Activated CD8-positive, alpha-beta T cell treated with anti-CD3 and anti-CD28 coated beads for 36 hours (primary cell): ENCODE measurements around the gene MOV10L1. TPM values are rescaled to one million over a fixed set of nuclear protein-coding genes. Genes with fewer than 3 reads are reported as not detected.
"Not testable (repeated sequence)": the region's sequence is repeated elsewhere in the genome, so short reads cannot be mapped to it uniquely, and the experiment has no call there.

ENCODE experiments used
- ATAC-seq: fragments of 200-7000 bp; cut with Tn5 transposase; one replicate; pipeline ENCODE4 v1.10.0; 2021; ENCODE audit warnings: mild to moderate bottlenecking, moderate library complexity
- CTCF ChIA-PET: fragments of 350-600 bp; sonication (Branson Sonifier 250); formaldehyde crosslinking; loops from one replicate; lab custom pipeline; 2021; ENCODE audit warnings: antibody characterized with exemption; lab: Charles Lee
- POLR2A ChIA-PET: fragments of 350-600 bp; sonication (Branson Sonifier 250); formaldehyde crosslinking; loops from one replicate; lab custom pipeline; 2021; ENCODE audit warnings: antibody characterized with exemption; lab: Charles Lee
- DNase-seq: peaks from one replicate; pipeline ENCODE4 v3.0.0-alpha.2; 2020
- H3K27ac Mint-ChIP-seq: one replicate; pipeline ENCODE4 v1.8.0; 2021; ENCODE audit warnings: mild to moderate bottlenecking, mixed read lengths
- H3K27me3 Mint-ChIP-seq: one replicate; pipeline ENCODE4 v1.8.0; 2021; ENCODE audit warnings: mixed read lengths
- H3K36me3 Mint-ChIP-seq: one replicate; pipeline ENCODE4 v1.8.0; 2021; ENCODE audit warnings: low read depth, mixed read lengths
- H3K4me1 Mint-ChIP-seq: one replicate; pipeline ENCODE4 v1.8.0; 2021; ENCODE audit warnings: low read depth, mixed read lengths
- H3K4me3 Mint-ChIP-seq: one replicate; pipeline ENCODE4 v1.8.0; 2021; ENCODE audit warnings: mild to moderate bottlenecking, moderate library complexity, mixed read lengths
- H3K9me3 Mint-ChIP-seq: one replicate; pipeline ENCODE4 v1.8.0; 2021; ENCODE audit warnings: mixed read lengths
- intact Hi-C: fragments of 100-400 bp; cut with micrococcal nuclease; formaldehyde crosslinking; loops from one replicate; pipeline ENCODE4 v1.10.0; 2022
- total RNA-seq, 2 experiments: library from RNA; stranded (reverse); gene quantifications; one replicate each; pipeline ENCODE4 v1.2.3, GENCODE V29; 2021
- TF ChIP-seq, protein P1 (sequence below): fragments of 200-600 bp; IDR thresholded peaks from one replicate; pipeline ENCODE4 v1.8.0; 2022; ENCODE audit warnings: antibody characterized with exemption, mild to moderate bottlenecking

Gene MOV10L1
- total RNA-seq, 2 experiments from 2014 or later = 0.34 TPM; not detected in 1

DNA sequence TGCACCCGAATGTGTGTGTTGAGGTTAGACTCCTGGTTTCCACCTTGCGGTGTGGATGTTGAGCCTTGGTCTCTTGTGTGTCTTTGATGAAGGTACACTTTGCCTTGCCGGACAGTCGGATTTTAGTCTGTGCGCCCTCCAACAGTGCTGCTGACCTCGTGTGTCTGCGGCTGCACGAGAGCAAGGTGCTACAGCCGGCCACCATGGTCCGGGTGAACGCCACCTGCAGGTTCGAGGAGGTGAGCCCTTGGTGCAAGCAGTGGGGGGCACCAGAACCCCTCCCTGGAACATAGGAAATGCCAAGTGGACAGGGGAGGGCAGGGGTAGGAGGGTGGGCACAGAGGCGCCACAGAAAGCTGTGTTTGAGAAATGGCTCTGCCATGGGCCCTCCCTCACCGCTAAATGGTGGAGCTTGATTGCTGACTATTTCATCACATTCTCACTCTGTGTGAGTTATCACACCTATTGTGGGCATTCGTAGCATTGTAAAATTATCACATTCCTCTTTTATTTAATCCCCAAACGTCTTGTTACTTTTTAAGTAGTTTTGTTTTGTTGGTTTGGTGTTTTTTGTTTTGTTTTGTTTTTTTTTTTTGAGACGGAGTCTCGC is 54.3 kb downstream of the MOV10L1 start:
- ATAC-seq (no peak), DNase-seq (no peak)
- Mint-ChIP-seq H3K9me3 (no peaks in the 10 kb centered on the region), H3K27me3 (peaks cover 7% of the 10 kb centered on the region), H3K27ac (no peak overlapping the region), H3K36me3 (no peaks in the 10 kb centered on the region), H3K4me1 (no peaks in the 10 kb centered on the region), H3K4me3 (no peak overlapping the region)
- ChIA-PET CTCF (no interaction called here), POLR2A (no interaction called here)
- TF ChIP-seq, protein P1, sequence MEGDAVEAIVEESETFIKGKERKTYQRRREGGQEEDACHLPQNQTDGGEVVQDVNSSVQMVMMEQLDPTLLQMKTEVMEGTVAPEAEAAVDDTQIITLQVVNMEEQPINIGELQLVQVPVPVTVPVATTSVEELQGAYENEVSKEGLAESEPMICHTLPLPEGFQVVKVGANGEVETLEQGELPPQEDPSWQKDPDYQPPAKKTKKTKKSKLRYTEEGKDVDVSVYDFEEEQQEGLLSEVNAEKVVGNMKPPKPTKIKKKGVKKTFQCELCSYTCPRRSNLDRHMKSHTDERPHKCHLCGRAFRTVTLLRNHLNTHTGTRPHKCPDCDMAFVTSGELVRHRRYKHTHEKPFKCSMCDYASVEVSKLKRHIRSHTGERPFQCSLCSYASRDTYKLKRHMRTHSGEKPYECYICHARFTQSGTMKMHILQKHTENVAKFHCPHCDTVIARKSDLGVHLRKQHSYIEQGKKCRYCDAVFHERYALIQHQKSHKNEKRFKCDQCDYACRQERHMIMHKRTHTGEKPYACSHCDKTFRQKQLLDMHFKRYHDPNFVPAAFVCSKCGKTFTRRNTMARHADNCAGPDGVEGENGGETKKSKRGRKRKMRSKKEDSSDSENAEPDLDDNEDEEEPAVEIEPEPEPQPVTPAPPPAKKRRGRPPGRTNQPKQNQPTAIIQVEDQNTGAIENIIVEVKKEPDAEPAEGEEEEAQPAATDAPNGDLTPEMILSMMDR = no peak
- intact Hi-C loops = no loop called here

DNA sequence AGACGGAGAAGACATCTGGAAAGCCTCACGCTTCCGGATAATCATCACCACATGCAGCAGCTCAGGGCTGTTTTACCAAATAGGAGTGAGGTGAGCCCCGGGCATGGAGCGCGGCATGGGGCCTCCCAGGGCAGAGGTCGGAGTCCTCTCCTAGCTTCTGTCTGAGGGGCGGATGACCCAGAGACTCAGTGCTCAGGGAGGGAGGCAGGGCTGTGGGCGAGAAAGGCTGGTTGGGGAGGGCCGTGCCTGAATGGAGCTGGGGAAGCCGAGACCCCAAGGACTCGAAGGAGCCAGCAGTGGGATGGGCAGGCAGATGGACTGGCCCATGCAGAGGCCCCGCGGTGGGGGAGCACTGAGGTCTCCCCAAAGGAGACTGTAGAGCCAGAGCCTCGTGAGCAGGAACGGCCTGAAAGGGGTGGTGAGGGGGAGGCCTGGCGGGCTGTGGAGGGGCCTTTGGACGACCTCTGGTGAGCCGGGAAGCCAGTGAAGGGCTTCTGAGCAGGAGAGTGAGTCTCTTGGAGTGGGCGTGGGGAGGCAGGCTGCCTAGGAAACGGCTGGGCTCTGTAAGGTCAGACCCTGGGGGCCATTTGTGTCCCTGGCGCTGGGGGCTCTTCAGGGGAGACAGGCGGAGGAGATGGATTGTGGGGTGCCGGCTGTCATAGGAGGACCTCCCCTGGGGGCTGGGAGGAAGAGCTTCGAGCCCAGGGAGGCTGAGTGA is 56.1 kb downstream of the MOV10L1 start:
- Mint-ChIP-seq H3K36me3 (no peaks in the 10 kb centered on the region), H3K4me3 (no peak overlapping the region), H3K27me3 (peaks cover 6% of the 10 kb centered on the region), H3K9me3 (no peaks in the 10 kb centered on the region), H3K27ac (no peak overlapping the region), H3K4me1 (peaks cover 2% of the 10 kb centered on the region)
- DNase-seq (no peak), ATAC-seq (no peak)
- intact Hi-C loops = loop anchor here (5.0 kb wide), 1 partner anchor 61 kb away; no protein-coding TSS in a partner anchor
- CTCF ChIA-PET = no interaction called here
- POLR2A ChIA-PET = interaction anchor here (0.8 kb wide), 1 partner anchor 69 kb away, joined by 3 read pairs; no protein-coding TSS in a partner anchor
- TF ChIP-seq, protein P1 = no peak

- ATAC-seq = no peak
- TF ChIP-seq, protein P1 = no peak
- Mint-ChIP-seq H3K27ac (no peak overlapping the region), H3K36me3 (no peaks in the 10 kb centered on the region), H3K4me3 (no peak overlapping the region), H3K9me3 (no peaks in the 10 kb centered on the region), H3K27me3 (peaks cover 6% of the 10 kb centered on the region), H3K4me1 (peaks cover 2% of the 10 kb centered on the region)
- CTCF ChIA-PET = no interaction called here
- intact Hi-C loops = loop anchor here (5.0 kb wide), 1 partner anchor 61 kb away; no protein-coding TSS in a partner anchor
- POLR2A ChIA-PET = no interaction called here
- DNase-seq = no peak
Measured at GRCh38 chr22:50146439-50147238, 56.8 kb downstream of the MOV10L1 start.

DNA sequence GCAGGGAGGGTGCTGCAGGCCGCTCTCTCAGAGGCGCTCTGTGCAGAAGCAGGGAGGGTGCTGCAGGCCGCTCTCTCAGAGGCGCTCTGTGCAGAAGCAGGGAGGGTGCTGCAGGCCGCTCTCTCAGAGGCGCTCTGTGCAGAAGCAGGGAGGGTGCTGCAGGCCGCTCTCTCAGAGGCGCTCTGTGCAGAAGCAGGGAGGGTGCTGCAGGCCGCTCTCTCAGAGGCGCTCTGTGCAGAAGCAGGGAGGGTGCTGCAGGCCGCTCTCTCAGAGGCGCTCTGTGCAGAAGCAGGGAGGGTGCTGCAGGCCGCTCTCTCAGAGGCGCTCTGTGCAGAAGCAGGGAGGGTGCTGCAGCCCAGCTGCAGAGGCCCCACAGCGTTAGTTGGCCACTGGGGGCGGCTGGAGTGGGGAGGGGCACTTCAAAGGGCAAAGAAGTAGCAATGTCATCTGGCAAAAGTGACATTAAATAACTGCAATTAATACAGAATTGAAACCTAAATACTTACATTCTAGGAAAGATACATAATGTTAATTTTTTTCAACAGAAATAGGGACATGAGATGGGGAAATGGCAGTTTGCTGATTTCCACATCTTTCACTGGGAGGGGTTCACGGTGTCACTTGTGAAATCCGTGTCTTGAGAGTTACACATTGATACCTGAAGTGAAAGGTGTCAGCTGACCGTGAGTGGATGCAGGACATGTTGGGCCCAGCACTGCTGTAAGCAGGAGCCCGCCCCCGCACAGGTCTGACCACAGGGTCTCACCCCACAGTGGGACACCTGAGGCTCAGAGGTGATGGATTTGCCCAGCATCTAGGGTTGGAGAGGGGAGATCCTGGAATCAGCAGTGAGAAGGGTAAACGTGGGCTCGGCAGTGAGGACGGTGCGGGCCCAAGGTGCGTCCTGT is 57.7 kb downstream of the MOV10L1 start:
- DNase-seq, H3K4me1 Mint-ChIP-seq, POLR2A ChIA-PET, H3K36me3 Mint-ChIP-seq, H3K9me3 Mint-ChIP-seq, H3K4me3 Mint-ChIP-seq, ATAC-seq, H3K27me3 Mint-ChIP-seq, H3K27ac Mint-ChIP-seq: not testable (repeated sequence)
- CTCF ChIA-PET = interaction anchor here (0.7 to 3.5 kb wide), 7 partner anchors 11 to 94 kb away, joined by 3 to 25 read pairs (median 6); no protein-coding TSS in a partner anchor
- intact Hi-C loops = loop anchor here (5.0 kb wide), 1 partner anchor 60 kb away; no protein-coding TSS in a partner anchor

GRCh38 chr22:50148166-50148500 is 58.3 kb downstream of the MOV10L1 start:
- intact Hi-C loops = loop anchor here (5.0 kb wide), 1 partner anchor 59 kb away; no protein-coding TSS in a partner anchor
- Mint-ChIP-seq H3K36me3 (no peaks in the 10 kb centered on the region), H3K4me3 (no peak overlapping the region), H3K27ac (no peak overlapping the region), H3K9me3 (no peaks in the 10 kb centered on the region), H3K27me3 (peaks cover 4% of the 10 kb centered on the region), H3K4me1 (peaks cover 2% of the 10 kb centered on the region)
- ATAC-seq = no peak
- TF ChIP-seq, protein P1 = no peak
- POLR2A ChIA-PET = no interaction called here
- CTCF ChIA-PET = interaction anchor here (0.7 to 3.5 kb wide), 14 partner anchors 9 to 266 kb away, joined by 3 to 25 read pairs (median 5); no protein-coding TSS in a partner anchor
- DNase-seq = no peak
